Upper lobe of left lung (tissue), 4 donors: ENCODE data around the gene TMEM247.

Experiments
- CTCF ChIP-seq, 6 experiments: fragments of 450-650 bp in 4 of 6; fragments of 200-600 bp in 2 of 6; sonication (generic) in 2 of 6; IDR thresholded peaks; one replicate each; pipeline ENCODE4 v1.5.1; 2016 to 2019; ENCODE audit warnings: antibody characterized with exemption in 6 of 6
- POLR2AphosphoS5 ChIP-seq, 2 donors: sonication (generic); formaldehyde crosslinking; IDR thresholded peaks; one replicate each; pipeline ENCODE4 v1.5.1; 2017; ENCODE audit warnings: antibody characterized with exemption in 2 of 2

GRCh38 chr2:46479265-46479664 is at the start of gene TMEM247:
- TF ChIP-seq CTCF (IDR thresholded peaks at IDR 0.05) (no peak), POLR2AphosphoS5 (IDR thresholded peaks at IDR 0.05) (no peak)
